ENCODE measurements around the gene METTL25B.

METTL25B gene

GRCh38 chr1:156726549-156727226, 1.6 kb upstream of the METTL25B start:
- peak; percentile 75 for DNase-seq

GRCh38 chr1:156727492-156727891, 777 bp upstream of the METTL25B start:
- no peak for DNase-seq

DNA sequence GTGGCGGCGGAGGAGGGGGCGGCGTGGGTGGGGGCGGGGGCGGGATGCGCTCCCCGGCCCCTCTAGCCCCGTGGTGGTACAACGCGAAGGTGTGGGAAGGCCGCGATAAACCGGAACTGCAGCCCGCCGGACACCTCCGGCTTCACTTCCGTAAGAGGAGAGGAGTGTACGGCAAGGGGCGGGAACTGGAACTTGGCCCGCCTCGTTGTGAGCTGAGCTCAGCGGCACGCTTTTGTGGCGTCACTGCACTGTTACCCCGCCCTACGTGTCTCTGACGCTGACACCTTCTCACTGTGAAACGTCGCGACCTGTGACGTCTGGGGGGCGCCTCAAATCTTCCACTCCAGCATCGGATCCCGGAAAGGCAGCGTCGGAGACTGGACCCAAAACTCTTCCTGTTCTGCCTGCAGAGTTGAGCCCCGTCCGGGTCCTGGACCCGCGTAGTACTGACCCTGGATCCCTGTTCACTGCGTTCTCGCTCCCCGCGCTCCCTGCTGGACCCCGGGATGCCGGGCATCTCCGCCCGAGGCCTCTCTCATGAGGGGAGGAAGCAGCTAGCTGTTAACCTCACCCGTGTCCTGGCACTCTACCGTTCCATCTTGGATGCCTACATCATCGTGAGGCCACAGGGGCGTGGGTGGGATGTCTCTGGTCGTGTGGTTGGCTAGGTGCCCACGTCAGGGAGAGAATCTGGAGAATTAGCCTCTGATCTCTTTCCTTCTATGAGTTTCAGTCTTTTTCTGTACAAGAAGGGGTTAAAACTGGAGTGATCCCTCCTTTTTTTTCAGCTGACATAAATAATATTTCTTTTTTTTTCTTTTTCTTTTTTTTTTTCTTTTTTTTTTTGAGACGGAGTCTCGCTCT, 562 bp downstream of the METTL25B start, which contains the start of gene ISG20L2:
Gene ISG20L2 (minus strand): TSS at position 168 of the 864 bp plus-strand sequence. CDS start 1,114 bp downstream, outside the sequence.
- peak; percentile 98 for DNase-seq

DNA sequence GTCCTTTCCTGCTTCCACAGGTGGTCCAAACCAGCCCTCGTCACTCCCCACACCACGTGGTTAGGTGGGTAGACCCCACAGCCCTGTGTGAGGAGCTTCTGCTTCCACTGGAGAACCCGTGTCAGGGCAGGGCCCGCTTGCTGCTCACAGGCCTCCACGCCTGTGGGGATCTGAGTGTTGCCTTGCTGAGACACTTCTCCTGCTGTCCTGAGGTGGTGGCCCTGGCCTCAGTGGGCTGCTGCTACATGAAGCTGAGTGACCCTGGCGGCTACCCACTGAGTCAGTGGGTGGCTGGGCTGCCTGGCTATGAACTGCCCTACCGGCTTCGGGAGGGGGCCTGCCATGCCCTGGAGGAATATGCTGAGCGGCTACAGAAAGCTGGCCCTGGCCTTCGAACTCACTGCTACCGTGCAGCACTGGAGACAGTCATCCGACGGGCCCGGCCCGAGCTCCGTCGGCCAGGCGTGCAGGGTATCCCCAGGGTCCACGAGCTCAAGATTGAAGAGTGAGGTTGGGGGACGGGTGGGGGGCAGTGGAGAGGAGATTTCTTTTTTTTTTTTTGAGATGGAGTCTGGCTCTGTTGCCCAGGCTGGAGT, 5.8 kb downstream of the METTL25B start:
- no peak for DNase-seq

DNA sequence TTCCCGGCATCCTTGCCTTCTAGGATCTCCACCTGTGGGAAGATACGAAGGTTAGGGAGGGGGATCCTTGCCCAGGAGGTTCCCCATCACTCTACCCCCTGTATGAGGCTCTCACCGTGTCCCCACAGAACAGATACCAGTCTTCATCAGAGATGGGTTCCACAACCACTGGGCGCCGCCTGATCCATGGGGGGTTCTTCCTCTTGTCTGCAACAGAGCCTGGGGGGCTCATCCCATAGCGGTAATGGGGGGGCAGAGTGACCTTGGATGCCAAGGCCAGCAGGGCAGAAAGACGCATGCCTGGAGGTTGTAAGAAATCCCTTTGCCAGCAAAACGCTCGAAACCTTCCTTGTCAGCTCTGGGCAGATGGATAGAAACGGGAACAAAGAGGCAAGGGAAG, 10.1 kb downstream of the METTL25B start:
- DNase-seq, result no peak

- DNase-seq, result no peak
Measured at GRCh38 chr1:156738916-156739315, 10.6 kb downstream of the METTL25B start.

DNA sequence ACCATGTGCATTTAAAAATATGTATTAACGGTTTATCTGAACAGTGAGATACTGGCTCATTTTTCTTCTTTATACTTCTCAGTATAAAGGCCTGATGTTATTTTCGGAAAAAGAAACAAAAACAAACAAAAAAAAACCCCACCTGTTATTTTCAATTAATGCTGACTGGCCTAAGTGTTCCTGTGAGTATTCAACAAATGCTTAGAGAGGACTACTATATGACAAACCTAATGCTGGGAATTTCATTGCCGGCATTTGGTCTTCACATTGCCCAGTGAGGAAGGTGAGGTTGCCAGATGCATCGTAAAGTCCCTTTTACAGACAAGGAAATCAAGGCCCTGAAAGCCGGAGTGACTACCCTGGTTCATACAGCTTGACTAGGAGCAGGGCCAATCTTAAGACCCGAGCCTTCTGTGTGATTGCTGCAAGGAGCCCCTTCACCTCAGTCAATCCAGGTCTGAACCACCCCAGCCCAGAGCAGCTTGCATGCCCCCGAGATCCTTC, 12.0 kb downstream of the METTL25B start:
- no peak for DNase-seq

DNA sequence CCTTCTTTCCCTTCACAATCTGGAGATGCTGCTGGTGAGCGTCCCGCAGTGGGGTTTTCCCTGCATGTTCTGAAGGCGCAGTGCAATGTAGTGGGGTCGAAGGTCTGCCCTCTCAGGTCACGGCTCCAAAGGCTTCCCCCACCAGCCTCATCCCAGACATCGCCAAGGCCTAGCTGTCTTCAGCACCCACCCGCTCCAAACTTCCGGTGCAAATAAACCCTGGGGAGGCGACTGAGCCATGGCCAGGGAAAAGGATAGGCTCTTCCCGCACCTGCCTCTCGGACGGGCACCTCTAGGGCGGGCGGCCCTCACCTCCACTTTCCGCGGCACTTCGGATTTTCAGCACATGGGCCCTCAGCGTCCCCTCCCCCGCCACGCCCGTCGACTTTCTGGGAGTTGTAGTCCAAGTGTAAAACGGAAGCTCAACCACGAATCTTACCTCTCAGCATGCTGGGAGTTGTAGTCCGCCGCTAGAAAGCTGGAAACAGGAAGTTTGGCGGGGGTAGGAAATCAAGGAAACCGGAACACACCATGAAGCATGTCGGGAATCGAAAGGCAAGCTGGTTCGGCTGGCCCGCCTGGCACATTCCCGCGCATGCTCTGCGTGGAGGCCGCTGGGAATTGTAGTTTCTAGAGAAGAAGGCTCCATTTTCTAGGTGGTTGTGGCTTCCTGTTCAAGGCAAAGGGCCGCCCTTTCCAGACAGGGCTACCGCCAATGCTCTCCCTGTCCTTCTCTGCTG, 12.6 kb downstream of the METTL25B start, which contains the start of gene MRPL24:
Gene MRPL24 (minus strand): TSS at position 348 of the 740 bp plus-strand sequence. CDS start 2,384 bp downstream, outside the sequence.
- DNase-seq, result peak; percentile 100

- DNase-seq, result no peak
Measured at GRCh38 chr1:156741481-156741983, 13.3 kb downstream of the METTL25B start.

- no peak for DNase-seq
Measured at GRCh38 chr1:156742017-156742416, 13.7 kb downstream of the METTL25B start.

- DNase-seq, result no peak
Measured at GRCh38 chr1:156742801-156743200, 14.5 kb downstream of the METTL25B start.

DNA sequence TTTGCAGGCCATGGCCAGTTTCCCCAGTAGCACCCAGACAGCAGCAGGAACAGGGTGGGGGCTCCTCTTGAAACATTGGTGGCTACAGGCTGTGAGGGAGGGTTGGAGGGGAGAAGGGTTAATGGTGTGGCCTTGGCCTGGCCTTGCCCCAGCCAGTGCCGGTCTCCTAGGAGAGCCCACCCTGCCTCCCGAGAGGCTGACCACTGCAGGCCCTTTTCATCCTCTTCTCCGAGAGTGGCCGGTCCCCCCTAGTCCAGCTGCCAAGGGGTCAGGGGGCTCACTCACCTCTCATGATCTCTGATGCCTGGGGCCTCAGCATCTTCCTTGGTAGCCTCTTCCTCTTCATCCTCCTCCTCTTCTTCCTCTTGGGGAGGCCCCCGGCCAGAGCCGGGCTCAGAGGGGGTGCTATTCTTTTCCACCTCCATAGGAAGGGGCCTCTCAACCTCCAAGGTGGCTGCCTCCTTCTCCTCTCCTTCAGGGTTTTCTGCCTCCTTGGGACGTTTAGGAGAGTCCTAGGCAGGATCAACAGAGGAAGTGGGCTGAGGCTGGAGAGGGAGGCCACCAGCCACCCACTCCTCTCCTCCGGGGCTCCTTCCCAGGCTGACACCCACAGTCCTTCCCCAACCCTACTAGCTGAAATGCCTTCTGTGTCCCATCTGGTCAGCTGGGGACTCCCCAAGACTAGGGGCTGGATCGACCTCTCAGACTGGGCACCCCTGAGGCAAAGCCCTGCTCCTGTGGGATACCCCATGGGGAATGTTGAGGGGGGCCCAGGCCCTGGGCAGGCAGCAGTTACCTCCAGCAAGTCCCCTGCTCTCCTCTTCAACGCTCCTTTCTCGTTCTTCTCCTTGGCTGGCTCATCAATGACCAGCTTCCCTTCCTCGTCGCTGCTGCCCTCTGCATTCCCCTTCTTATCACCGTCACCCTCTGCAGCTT, 15.4 kb downstream of the METTL25B start:
- DNase-seq, result no peak

DNA sequence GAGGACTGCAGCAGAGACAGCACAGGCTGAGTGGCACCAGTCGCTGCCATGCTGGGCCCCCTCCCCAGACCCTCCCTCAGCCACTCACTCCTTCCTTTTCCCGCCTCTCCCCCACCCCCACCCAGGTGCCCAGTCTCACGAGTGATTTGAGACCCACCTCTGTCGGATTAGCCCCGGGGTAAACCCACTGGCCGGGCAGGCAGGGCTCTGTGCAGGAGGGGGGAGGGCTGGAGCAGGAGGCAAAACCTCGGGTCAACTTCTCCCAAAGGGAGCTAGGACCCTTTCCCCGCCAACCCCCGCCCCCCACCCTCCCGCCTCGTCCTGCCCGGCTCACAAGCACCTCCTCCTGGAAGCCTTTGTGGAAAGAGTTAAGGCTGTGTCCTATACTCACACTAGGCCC, 16.1 kb downstream of the METTL25B start:
- no peak for DNase-seq

DNA sequence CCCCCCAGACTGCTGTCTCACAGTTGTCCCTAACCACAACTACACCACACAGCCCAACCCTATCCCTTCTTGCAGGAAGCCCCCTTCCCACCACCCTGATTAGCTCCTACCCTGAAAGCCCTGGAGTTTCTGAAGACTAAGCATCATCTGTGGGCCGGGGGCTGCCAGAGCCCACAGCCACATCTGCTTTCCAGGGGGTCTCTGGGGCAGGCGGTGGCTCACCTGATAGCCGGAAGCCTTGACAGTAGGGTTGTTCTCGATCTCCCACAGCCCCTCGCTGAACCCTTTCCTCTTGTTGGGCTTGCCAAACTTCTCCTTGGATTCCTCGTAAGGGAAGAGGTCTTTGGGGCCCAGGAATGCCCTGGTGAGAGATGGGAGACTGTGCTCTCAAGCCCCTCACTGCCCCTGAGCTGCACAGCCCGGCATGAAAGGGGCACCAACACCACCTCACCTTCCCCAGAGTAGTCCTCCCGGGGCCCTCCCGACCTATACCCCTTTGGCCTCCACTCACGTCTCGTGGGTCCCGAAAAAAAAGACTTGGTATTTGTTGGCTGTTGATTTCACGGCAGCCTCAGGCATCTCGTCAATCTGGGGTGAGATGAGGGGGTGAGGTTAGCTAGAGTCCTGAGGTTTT, 16.6 kb downstream of the METTL25B start:
- DNase-seq, result no peak

- DNase-seq, result no peak
Measured at GRCh38 chr1:156745881-156746280, 17.6 kb downstream of the METTL25B start.

DNA sequence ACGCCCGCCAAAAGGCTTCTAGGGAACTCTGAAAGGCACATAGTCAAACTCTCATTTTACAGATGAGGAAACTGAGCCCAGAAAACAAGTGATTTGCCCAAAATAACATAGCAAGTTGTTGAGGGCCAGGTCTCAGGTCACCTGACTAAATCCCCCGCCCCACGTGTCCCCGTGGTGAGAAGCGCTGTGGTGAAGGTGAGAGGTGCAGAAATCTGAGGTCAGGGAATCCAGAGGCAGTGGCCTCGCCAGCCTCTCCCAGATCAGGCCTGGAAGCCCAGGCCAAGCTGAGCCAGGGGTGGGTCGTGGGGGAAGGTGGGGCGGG, 18.1 kb downstream of the METTL25B start:
- no peak for DNase-seq

- peak; percentile 99 for DNase-seq
Measured at GRCh38 chr1:156746728-156747631, 18.7 kb downstream of the METTL25B start.

DNA sequence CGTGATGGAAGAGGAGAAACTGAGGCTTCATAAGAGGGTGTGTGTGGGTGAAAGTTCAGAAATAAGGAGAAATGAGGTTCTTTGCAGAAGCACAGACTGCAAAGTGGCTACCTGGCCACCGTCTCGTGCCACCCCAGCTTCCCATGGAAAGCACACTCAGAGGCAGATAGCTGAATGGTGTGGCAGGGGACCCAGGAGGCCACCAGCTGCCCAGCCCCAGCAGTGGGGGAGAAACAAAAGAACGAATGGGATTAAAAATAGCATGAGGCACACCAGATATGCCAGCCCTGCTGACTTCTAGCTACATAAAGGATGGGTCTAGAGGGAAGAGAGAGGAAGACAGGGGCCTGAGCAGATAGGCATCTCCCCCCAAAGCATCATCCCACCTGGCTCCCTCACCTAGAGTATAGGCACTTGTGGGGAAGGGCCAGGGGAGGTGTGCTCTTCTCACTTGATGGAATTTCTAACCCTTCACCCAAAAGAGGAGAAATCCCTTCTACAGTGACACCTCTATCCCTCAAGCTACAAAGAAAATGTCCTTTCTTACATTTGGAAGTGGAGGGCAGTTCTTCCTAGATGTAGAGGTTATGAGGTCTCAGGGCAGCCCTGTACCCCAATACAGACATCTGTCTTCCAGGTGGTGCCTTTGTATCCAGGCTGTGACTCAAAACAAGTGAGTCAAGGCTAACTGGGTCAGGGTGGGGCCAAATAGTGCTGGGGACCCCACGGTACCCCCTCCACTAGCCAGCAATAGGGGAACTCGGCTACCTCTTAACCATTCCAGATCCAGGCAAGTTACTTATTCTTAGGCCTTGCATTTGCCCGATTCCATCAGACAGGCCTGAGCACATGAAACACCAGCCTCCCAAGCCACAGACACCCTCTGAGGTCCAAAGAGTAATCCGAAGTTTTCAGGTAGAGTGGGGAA, 19.7 kb downstream of the METTL25B start:
- DNase-seq, result no peak
